Measurements from ENCODE around the gene SCN3A.

- TF ChIP-seq ARNTL (CRISPR knock-in tag; IDR thresholded peaks at IDR 0.05; ENCODE audit: borderline replicate concordance, low read depth): no peak
- TF ChIP-seq CSRNP3 (CRISPR knock-in tag; IDR thresholded peaks at IDR 0.05): no peak
- no peak for TF ChIP-seq PPARA (CRISPR knock-in tag; IDR thresholded peaks at IDR 0.05; ENCODE audit: borderline replicate concordance)
- TF ChIP-seq PATZ1 (CRISPR knock-in tag; IDR thresholded peaks at IDR 0.05; ENCODE audit: borderline replicate concordance): no peak
- TF ChIP-seq TOX (CRISPR knock-in tag; IDR thresholded peaks at IDR 0.05; ENCODE audit: borderline replicate concordance): no peak
- TF ChIP-seq CREB5 (CRISPR knock-in tag; IDR thresholded peaks at IDR 0.05; ENCODE audit: low read depth): no peak
- no peak for TF ChIP-seq POU6F1 (CRISPR knock-in tag; IDR thresholded peaks at IDR 0.05; ENCODE audit: borderline replicate concordance, low read depth)
- no peak for TF ChIP-seq SNAI2 (CRISPR knock-in tag; IDR thresholded peaks at IDR 0.05)
These were observed 23.7 kb upstream of the SCN3A start for GRCh38 chr2:165227571-165227970.
